Heart left ventricle (tissue), 16 donors: ENCODE results near the gene MOGAT2. TPM values are rescaled to one million over a fixed set of nuclear protein-coding genes. Genes with fewer than 3 reads are reported as not detected.

Experiments used
- ATAC-seq, 4 donors: fragments of 200-7000 bp; cut with Tn5 transposase; one replicate each; pipeline ENCODE4 v1.9.1; 2020 to 2022; ENCODE audit warnings: moderate library complexity in 4 of 4, mild to moderate bottlenecking in 3 of 4, moderate number of reproducible peaks in 1 of 4
- DNase-seq, 5 donors: peaks; one replicate each; pipeline ENCODE4 v3.0.0-alpha.2; 2020
- H3K27ac ChIP-seq, 12 donors: fragments of 200-600 bp; sonication (generic) in 4 of 12; one replicate each; pipeline versions ENCODE4 v1.5.0 to v1.8.0; 2016 to 2022; ENCODE audit warnings: mild to moderate bottlenecking in 2 of 12
- H3K27me3 ChIP-seq, 9 donors: fragments of 200-600 bp; sonication (generic) in 2 of 9; one replicate each; pipeline versions ENCODE4 v1.5.1 to v1.8.0; 2016 to 2022; ENCODE audit warnings: mild to moderate bottlenecking in 3 of 9
- H3K36me3 ChIP-seq, 9 donors: fragments of 200-600 bp; sonication (generic) in 2 of 9; one replicate each; pipeline versions ENCODE4 v1.5.0 to v1.8.0; 2018 to 2022; ENCODE audit warnings: mild to moderate bottlenecking in 2 of 9
- H3K4me1 ChIP-seq, 12 donors: fragments of 200-600 bp; sonication (generic) in 4 of 12; one replicate each; pipeline versions ENCODE4 v1.5.0 to v1.8.0; 2016 to 2022; ENCODE audit warnings: mild to moderate bottlenecking in 3 of 12
- H3K4me3 ChIP-seq, 12 donors: fragments of 200-600 bp; sonication (generic) in 4 of 12; one replicate each; pipeline versions ENCODE4 v1.5.0 to v1.8.0; 2017 to 2022; ENCODE audit warnings: mild to moderate bottlenecking in 9 of 12, moderate library complexity in 4 of 12
- H3K9me3 ChIP-seq, 12 donors: fragments of 200-600 bp; sonication (generic) in 4 of 12; one replicate each; pipeline versions ENCODE4 v1.5.0 to v1.8.0; 2016 to 2022; ENCODE audit warnings: mild to moderate bottlenecking in 1 of 12
- POLR2A ChIP-seq, 2 donors: fragments of 450-650 bp; IDR thresholded peaks; one replicate each; pipeline ENCODE4 v1.6.1; 2017; ENCODE audit warnings: antibody characterized with exemption in 2 of 2, mild to moderate bottlenecking in 2 of 2, moderate library complexity in 2 of 2
- WGBS, 4 donors: extraction: QIAGEN DNeasy Blood & Tissue Kit in 2 of 4; methylation state at CpG; one replicate each; pipeline versions ENCODE4 v1.1.5 to v1.1.7; 2013 to 2018; 5-methylcytosine and 5-hydroxymethylcytosine counted together
- intact Hi-C, 10 donors: fragments of 100-400 bp; cut with DNase I; formaldehyde crosslinking; loops; one replicate each; pipeline versions ENCODE4 v1.11.1 to v1.14.2; 2022
- polyA plus RNA-seq, 2 donors: library from polyadenylated mRNA; stranded (reverse); fragments of 200-250 nt; gene quantifications; one replicate each; pipeline ENCODE4 v1.2.3, GENCODE V29; 2013
- total RNA-seq, 9 donors: library from RNA; depleted of rRNA in 2 of 9; stranded (reverse); fragments of >200 nt in 2 of 9; fragmentation: NEBNext Ultra II Directional in 3 of 9; extraction: Animal tissue kit (Norgen Biotek cat#: 25700) in 3 of 9; gene quantifications; one replicate each; pipeline versions ENCODE4 v1.1.0 to v1.2.4, GENCODE V29; 2016 to 2023
- TF ChIP-seq, protein P1 (sequence below), 12 donors: fragments of 200-600 bp; sonication (generic) in 4 of 12; IDR thresholded peaks; one replicate each; pipeline versions ENCODE4 v1.5.0 to v1.8.0; 2018 to 2022; ENCODE audit warnings: antibody characterized with exemption in 12 of 12, mild to moderate bottlenecking in 5 of 12
- donor health status: ischemic (EF 13 %, LVEDD 7.1; RV severe dilation, severe dysfunction).
- donor health status: healthy with polysubstance abuse.
- donor health status: DM: no; HTN: yes; CAD: no.
- donor health status: DM: no; HTN: no; CAD: no.
- donor health status: ischemic (EF 25% LVEDD 6.9; RV normal size, moderate dysfunction).
- donor health status: ischemic (EF 25% LVEDD 5.7; RV mildly dilated, moderate dysfunction).
- donor health status: healthy.
- donor health status: DM: yes; HTN: yes; CAD: no.
- donor health status: ischemic (EF 35%, LVEDD 5.7; RV mildly dilated, moderate dysfunction).
- donor health status: nonischemic (EF 11% LVEDD 7.7; RV severe dilation, severe dysfunction).
- donor health status: DM: yes; HTN: yes; CAD: no.
- donor health status: PGD.
- donor health status: ischemic (EF 29% LVEDD 5.4; RV normal size, mild dysfunction).
- donor health status: nonischemic (EF 23%, LVEDD 6.1; RV moderate dilation, normal function).

MOGAT2 gene
- total and polyA plus RNA-seq, 11 donors, result 0.04 to 0.27 (median 0.22) TPM; not detected in 7

DNA sequence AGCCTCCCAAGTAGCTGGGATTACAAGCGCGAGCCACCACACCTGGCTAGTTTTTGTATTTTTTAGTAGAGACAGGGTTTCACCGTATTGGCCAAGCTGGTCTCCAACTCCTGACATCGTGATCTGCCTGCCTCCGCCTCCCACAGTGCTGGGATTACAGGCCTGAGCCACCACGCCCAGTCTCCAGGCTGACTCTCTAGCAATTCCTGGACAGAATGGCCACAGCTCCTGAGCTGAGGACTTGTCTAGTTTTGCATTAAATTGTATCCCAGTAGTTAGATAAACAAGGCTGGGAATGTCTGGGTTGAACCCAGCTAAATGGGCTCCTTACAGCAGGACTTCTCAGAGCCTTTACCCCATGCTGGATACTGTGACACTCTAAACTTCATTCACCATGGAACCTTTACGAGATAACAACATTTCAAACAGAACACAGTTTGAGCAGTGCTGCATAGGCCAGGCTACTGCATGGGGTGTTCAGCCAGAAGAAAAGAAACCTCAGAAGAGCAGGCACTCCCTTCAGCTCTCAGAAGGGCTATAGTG is 13.9 kb upstream of the MOGAT2 start:
- Histone ChIP-seq H3K4me1 (peaks cover 0 to 12% (median 6%) of the 10 kb centered on the region in 12 donors), H3K36me3 (no peaks in the 10 kb centered on the region), H3K4me3 (no peak overlapping the region), H3K9me3 (no peaks in the 10 kb centered on the region), H3K27ac (no peak overlapping the region), H3K27me3 (no peaks in the 10 kb centered on the region)
- 81 to 94% (median 87%) methylated on average over 7 of the region's 7 CpGs for WGBS, 4 donors
- DNase-seq (no peak), ATAC-seq (no peak)
- TF ChIP-seq POLR2A (IDR thresholded peaks at IDR 0.05), result no peak
- TF ChIP-seq, protein P1, sequence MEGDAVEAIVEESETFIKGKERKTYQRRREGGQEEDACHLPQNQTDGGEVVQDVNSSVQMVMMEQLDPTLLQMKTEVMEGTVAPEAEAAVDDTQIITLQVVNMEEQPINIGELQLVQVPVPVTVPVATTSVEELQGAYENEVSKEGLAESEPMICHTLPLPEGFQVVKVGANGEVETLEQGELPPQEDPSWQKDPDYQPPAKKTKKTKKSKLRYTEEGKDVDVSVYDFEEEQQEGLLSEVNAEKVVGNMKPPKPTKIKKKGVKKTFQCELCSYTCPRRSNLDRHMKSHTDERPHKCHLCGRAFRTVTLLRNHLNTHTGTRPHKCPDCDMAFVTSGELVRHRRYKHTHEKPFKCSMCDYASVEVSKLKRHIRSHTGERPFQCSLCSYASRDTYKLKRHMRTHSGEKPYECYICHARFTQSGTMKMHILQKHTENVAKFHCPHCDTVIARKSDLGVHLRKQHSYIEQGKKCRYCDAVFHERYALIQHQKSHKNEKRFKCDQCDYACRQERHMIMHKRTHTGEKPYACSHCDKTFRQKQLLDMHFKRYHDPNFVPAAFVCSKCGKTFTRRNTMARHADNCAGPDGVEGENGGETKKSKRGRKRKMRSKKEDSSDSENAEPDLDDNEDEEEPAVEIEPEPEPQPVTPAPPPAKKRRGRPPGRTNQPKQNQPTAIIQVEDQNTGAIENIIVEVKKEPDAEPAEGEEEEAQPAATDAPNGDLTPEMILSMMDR (IDR thresholded peaks at IDR 0.05), result no peak
- intact Hi-C loops, result loop anchor here in 2 of 10 donors (10.0 kb wide), 2 partner anchors 109 to 159 kb away; no protein-coding TSS in a partner anchor

DNA sequence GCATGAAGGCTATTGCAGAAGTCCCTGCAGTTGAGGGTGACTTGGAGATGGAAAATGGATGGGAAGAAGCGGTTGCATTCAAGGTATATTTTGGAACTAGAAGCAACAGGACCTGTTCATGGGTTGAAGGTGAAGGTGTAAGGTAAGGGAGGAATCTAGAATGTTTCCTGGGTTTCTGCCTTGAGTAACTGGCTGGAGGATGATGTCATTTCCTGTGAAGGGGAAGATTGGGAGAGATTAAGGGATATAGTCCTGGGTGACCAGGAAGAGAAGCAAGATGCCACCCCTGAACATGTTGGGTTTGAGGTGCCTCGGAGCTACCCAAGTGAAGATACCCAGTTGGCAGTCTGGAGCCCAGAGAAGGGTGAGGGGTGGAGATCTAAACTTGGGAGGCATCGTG is 12.1 kb upstream of the MOGAT2 start:
- DNase-seq, result no peak
- intact Hi-C loops, result loop anchor here in 7 of 10 donors (5.0 to 10.0 kb wide), 4 partner anchors 62 to 161 kb away; partner anchors contain the start of gene DGAT2 (in 3 of the 7)
- WGBS, 4 donors, result 86 to 92% (median 91%) methylated on average over 3 of the region's 3 CpGs

DNA sequence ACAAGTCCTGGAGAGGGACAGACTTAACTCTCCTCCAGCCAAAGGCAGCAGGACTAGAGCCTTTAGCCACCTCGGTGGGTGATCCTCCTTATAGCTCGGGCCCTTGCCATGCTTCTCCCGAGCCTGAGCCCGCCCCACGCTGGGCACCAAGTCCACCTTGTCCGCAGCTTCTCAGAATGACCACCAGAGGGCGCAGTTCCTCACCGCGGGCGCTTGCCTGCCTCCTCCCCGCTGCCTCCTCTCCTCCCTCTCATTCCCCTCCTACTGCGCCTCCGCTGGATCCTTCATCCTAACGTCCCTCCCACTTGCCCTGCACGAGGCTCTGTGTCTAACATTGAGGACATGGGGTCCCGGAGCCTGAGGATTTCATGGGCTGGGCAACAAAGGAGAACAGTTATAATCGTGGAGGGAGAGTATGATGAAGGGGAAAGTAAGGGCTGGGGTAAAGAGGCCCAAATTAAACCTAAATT is 11.3 kb upstream of the MOGAT2 start:
- intact Hi-C loops, result loop anchor here in 8 of 10 donors (1.0 to 10.0 kb wide), 6 partner anchors 61 to 161 kb away; partner anchors contain the start of gene DGAT2 (in 4 of the 8)
- Histone ChIP-seq H3K4me3 (no peak overlapping the region), H3K27me3 (no peaks in the 10 kb centered on the region), H3K9me3 (peaks cover 0 to 5% (median 0%) of the 10 kb centered on the region in 12 donors), H3K36me3 (no peaks in the 10 kb centered on the region), H3K4me1 (peaks cover 0 to 8% (median 4%) of the 10 kb centered on the region in 12 donors), H3K27ac (no peak overlapping the region)
- peak; percentile 80 to 98 (median 93) for ATAC-seq
- 2 to 6% (median 5%) methylated on average over 17 of the region's 17 CpGs for WGBS, 4 donors
- no peak for TF ChIP-seq POLR2A (IDR thresholded peaks at IDR 0.05)
- TF ChIP-seq, protein P1 (IDR thresholded peaks at IDR 0.05), result peak; percentile 91 to 98 (median 96)
- DNase-seq, result peak; percentile 66 to 81 (median 76)

More for the DNA sequence above, 12.1 kb upstream of the MOGAT2 start:
- Histone ChIP-seq H3K27ac (no peak overlapping the region), H3K27me3 (no peaks in the 10 kb centered on the region), H3K4me3 (no peak overlapping the region), H3K36me3 (no peaks in the 10 kb centered on the region), H3K9me3 (peaks cover 0 to 5% (median 0%) of the 10 kb centered on the region in 12 donors), H3K4me1 (peaks cover 0 to 12% (median 6%) of the 10 kb centered on the region in 12 donors)
- ATAC-seq, result no peak
- TF ChIP-seq, protein P1 (IDR thresholded peaks at IDR 0.05), result no peak
- no peak for TF ChIP-seq POLR2A (IDR thresholded peaks at IDR 0.05)

DNA sequence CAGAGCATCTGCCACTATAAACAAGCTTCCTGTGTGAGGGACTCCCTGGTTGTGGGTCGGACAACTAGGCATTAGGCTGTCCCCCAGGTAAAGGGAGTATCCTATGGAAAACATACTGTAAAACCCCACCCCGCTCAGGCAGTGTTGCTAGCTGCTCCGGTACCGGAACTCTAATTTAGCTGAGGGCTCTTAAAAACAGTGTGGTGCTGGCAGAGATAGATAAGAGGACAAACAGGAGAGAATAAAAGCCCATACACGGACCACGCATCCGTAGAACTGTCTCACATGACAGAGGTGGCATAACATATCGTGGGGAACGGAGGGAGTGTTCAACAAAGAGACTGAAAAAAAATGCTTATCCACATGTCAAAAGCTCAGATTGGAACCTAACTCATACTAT is 3.4 kb upstream of the MOGAT2 start:
- H3K27ac ChIP-seq, result no peak overlapping the region
- intact Hi-C loops, result loop anchor here in 4 of 10 donors (10.0 kb wide), 2 partner anchors 51 to 601 kb away; partner anchors contain the start of gene DGAT2 (in 1 of the 4)
- WGBS, 4 donors, result 73 to 86% (median 78%) methylated on average over 9 of the region's 9 CpGs
- peaks cover 0 to 5% (median 0%) of the 10 kb centered on the region in 12 donors for H3K9me3 ChIP-seq
- H3K27me3 ChIP-seq, result no peaks in the 10 kb centered on the region
- no peak overlapping the region for H3K4me3 ChIP-seq
- H3K4me1 ChIP-seq, result peaks cover 0 to 9% (median 0%) of the 10 kb centered on the region in 12 donors
- TF ChIP-seq, protein P1 (IDR thresholded peaks at IDR 0.05), result no peak
- no peak for TF ChIP-seq POLR2A (IDR thresholded peaks at IDR 0.05)
- DNase-seq (no peak), ATAC-seq (no peak)
- H3K36me3 ChIP-seq, result no peaks in the 10 kb centered on the region
